Putamen (tissue), 1 donor: Measurements from ENCODE around the gene CELA3A.
"Not testable (repeated sequence)": the region's sequence is repeated elsewhere in the genome, so short reads cannot be mapped to it uniquely, and the experiment has no call there.

ENCODE experiments used
- DNase-seq: peaks from one replicate; pipeline ENCODE4 v3.0.0-alpha.2; 2016; ENCODE audit warnings: low spot score

CELA3A gene, protein sequence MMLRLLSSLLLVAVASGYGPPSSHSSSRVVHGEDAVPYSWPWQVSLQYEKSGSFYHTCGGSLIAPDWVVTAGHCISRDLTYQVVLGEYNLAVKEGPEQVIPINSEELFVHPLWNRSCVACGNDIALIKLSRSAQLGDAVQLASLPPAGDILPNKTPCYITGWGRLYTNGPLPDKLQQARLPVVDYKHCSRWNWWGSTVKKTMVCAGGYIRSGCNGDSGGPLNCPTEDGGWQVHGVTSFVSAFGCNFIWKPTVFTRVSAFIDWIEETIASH

DNA sequence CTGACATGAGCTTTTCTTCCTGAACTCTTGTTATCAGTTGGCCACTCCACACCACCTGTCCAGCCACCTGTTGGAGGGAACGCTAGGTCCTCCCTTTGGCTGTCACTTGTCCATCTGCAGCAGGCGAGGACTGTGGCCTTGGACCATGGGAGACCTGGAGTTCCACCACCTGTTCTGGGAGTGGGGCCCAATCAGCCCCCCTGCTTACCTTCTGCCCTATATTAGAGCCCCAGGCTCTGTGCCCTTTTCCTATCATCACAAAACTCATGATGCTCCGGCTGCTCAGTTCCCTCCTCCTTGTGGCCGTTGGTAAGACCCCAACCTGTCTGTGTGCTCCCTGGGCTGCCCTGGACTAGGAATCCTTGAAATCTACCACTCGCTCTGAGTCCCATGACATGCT, at the start of gene CELA3A:
CELA3A (plus strand) TSS at position 249 of the 400 bp plus-strand sequence; CDS start at position 267, 18 bp downstream.
- DNase-seq = no peak

DNA sequence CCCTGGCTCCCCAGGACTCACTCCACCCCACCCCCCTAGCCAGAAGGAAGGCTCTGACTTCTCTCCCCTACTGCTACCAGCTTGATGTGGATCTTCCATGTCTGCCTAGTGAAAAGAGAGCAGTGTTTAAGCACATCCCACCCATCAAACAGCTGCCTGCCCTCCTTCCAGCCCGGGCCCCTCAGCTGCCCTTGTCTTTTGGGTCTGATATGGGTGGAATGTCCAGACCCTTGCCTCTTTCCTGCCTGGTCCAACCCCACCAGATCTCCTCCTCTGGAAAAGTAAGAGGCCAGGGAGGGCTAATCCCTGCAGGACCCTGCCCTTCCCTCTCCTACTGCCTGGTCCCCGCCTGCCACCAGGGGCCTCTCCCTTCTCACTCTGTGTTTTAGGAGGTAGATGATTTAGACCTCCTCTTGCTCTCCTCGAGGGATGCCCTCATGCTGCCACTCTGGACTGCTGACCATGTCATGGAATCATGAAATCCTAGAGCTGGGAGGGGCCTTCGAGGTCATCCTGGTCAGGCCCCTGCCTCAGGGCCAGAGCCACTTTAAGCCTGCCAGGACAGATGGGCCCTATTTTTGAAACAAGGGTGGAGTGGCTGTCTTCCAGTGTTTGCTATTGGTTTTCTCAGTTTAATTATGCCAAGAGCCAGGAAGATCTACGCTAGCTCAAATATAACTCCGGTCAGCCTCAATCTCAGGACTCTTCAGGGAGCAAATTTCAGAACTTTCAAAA, 48.5 kb upstream of the CELA3A start:
- no peak for DNase-seq

DNA sequence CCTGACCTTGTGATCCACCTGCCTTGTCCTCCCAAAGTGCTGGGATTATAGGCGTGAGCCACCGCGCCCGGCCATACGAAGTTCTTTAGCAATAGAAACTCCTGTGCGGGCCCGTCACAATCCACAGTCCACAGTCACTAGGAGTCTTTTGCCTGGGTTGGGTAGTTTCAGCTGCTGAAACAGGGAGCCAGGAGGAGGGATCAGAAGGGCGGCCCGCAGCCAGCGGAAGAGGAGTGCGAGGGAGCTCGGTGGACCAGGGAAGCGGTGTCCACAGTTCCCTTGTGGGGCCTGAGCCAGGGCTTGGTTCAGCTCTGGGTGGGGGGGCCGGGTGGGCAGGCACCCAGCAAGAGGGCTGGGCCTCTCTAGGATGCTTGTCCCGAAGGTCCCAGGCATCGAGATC, 46.4 kb upstream of the CELA3A start:
- DNase-seq = no peak

DNA sequence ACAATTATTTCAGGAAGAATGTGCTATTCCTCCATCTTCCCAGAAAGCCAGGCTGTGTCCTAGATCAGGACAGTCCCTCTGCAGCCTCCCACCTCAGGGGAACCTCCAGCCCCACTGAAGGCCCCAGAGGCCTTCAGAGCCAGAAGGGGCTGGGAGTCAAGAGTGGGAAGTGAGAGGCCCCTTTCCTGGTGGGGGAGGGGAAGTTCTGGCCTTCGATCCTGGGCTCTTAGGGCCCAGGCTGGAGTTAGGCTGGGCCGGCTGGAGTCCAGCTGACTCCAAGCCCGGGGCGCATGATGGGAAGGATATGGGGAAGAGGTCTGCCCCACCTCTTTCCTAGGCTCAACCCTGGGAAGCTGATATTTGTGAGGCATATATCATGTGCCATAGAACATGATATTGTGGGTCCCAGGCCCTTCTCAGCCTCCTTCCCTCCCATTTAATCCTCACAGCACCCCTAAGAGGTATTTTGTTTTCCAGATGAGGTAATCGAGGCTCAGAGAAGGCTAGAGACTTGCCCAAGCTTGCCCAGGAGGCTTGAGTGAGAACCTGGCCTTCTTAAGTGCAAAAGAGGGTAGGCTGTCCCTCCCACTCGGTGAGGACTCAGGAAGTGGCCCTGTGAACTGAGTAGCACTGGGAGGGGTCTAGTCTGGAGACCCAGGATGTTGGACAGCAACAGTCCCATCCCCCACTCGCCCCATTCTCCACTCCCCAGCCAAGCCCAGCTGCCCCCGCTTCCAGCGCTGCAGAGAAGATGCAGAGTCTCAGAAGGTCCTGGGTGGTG, 45.8 kb upstream of the CELA3A start:
- no peak for DNase-seq

DNA sequence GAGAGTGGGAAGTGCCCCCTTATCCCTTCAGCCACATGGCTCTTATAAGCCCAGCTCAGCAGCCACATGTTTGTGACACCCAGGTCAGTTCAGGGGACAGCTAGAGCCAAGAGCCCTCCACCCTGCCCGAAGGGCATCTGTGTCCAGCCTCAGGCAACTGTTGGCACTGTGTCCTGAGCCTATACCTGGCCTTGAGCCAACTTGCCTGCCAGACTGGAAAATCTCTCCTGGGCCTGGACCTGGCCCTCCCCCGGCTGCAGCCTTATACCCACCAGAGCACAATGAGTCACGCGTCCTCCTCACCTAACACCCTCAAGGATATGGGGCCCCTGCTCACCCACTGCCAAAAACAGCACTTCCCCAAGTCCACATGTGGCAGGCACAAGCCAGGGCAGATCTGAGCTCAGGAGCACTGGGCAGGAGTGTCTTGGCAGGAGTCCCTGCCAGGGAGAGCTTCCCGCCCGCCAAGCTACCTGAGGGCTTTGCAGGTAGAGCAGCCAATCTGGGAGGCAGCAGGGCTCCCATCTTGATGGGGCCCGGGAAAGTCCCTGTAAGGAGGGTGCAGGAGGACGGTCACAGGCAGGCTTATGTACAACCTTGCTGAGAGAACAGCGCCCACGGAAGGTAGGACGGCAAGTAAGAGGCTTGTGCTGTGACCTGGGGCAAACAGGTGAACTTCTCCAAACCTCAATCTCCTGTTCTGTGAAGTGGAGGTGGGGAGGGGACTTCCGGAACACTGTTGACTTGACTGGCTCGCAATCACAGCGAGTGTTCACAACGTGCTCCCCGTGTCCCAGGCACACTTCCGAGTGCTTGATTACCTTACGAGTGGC, 44.5 kb upstream of the CELA3A start:
- DNase-seq = no peak

DNA sequence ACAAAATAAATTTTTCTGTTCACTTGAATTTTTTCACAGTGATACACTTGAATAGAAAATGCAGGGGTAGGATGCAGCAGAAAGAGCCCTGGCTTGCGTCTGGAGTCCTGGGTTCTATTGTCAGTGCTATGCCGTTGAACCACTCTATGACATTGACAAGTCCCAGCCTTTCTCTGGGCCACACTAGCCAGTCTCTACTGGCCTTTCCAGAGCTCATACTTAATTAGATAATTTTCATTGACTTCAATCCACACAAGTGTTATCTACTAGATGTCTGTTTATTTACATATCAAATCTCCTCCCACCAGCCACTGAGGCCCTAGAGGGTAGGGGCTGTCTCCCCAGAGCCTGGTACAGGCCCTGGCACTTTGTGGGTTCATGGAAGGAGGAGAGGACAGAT, 40.1 kb upstream of the CELA3A start:
- no peak for DNase-seq

DNA sequence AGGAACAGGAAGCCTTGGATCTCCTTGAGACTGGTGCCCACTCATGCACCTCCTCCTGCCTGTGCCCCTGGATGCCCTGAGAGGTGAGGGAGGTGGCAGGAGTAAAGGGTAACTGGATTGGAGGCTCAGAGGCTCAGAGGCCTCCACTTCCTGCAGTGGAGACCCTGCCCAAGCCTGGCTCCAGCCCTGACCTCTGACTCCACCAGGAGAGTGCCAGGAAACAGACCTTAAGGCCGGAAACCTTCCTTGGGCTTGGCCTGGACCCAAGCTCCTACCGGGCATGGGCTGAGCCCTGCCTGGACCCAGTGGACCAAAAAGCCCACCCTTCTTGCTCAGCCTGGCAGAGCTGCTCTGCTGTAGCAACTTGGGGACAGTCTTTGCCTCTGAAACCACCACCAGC, 39.7 kb upstream of the CELA3A start:
- no peak for DNase-seq

DNA sequence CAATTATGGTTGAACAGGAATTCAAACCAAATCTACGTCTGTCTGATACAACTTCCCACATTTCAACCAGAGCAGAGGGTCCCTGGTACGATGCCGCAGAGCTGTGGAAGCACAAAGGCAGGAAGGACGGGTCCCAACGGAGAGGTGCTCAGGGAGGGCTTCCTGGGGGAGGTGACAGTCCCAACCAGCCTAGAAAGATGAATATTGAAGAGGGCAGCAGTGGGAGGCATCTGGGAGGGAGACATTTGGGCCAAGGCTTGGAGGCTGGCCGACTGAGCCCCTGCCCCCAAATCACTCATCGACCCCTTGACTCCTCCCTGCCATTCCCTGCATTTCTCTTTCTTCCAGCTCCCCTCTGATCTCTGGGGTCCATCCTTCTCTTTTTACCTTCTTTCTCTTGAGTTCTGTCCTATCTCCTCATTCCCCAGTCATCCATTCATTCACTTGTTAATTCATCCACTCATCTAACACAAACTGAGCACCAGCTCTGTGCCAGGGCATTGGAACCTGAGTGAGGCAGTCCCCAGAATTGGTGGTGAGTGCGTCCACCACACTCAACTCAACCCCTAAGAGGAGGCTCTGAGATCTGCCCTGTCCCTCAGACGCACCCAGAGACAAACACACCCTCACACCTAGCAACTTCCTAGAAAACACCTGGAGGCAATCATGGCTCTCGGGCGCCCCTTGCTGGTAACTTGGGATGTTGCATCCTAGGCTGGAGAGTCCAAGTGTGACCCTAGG, 37.8 kb upstream of the CELA3A start:
- DNase-seq = peak; percentile 49

DNA sequence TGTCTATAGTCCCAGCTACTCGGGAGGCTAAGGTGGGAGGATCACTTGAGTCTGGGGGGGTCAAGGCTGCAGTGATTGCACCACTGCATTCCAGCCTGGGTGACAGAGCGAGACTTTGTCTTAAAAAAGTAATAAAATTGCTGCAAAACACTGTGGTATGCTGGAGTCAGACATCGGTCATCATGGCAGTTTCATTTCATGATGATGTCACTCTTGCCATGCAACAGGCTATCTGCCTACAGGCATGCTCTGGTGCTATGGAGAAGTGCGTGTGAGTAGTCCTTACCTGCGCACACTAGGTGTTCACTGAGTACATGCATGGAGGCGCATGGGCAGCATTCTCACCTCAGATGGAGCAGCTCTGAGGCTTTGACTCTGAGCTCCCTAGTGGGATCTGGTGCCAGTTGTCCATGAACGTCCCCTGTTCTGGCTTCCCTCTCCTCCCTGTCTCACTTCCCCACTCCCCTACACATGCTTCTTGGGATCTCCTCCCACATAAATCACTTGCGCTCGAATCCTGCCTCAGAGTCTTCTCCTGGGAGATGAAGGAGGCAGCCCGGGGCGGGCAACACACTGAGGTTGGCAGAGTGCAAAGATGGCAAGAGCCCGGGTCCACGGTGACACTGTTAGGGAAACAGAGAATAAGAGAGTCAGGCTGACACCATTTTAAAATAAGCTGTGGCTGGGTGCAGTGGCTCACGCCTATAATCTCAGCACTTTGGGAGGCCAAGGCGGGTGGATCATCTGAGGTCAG, 35.0 kb upstream of the CELA3A start:
- no peak for DNase-seq

DNA sequence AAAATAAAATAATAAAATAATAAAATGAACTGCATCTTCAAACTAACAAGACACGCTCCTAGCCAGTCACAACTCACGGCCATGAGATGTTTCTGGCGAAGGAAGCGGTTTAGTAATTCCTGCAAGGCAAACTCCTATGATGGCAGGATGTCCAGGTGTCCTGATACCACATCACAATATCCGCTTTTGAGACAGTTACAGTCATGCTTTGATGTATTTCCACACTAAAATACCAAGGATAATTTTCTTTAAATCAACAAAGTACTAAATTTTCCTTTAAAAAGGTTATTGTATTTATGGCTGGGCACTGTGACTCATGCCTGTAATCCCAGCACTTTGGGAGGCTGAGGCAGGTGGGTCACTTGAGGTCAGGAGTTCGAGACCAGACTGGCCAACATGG, 34.2 kb upstream of the CELA3A start:
- DNase-seq = not testable (repeated sequence)

DNA sequence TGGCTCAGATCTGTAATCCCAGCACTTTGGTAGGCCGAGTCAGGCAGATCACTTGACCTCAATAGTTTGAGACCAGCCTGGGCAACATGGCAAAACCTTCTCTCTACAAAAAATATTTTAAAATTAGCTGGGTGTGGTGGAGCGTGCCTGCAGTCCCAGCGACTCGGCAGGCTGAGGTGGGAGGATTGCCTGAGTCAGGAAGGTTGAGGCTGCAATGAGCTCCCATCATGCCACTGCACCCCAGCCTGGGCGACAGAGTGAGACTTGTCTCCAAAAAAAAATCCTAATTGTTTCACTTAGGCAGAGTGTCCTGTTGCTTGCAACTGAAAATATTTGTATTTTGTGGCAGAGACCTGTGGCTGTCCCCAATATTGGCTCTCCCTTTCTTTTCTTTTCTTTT, 32.4 kb upstream of the CELA3A start:
- peak; percentile 28 for DNase-seq

DNA sequence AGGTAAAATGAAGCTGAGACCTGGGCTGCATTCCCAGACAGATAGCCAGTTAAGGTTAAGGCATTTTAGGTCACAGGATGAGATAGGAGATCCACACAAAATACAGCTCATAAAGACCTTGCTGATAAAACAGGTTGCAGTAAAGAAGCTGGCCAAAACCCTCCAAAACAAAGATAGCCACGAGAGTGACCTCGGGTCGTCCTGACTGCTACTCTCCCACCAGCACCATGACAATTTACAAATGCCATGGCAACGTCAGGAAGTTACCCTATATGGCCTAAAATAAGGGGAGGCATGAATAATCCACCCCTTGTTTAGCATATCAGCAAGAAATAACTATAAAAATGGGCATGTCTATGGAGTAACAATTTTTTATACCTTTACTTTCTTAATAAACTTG, 30.9 kb upstream of the CELA3A start:
- DNase-seq = not testable (repeated sequence)

DNA sequence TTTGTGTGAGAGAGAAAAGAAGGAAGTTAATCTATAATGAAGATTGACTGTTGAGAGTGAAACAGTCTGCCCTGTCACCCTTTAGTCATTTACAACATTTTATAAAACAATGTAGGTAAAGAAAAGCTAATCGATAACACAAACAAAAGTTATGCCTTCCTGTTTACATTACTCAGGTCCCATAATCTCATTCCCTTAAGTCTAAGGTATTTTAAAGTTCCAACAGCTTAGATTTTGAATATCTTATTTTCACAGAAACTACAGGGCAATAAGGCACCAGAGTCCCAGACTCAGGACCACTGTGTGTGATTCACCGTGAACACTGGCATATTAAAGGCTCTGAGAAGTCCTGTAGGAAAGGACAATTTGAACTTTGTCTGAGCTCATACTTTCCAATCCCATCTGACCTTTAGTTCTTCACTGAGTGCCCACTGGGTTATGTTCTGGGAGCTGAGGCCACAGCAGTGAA, 28.4 kb upstream of the CELA3A start:
- DNase-seq = not testable (repeated sequence)

DNA sequence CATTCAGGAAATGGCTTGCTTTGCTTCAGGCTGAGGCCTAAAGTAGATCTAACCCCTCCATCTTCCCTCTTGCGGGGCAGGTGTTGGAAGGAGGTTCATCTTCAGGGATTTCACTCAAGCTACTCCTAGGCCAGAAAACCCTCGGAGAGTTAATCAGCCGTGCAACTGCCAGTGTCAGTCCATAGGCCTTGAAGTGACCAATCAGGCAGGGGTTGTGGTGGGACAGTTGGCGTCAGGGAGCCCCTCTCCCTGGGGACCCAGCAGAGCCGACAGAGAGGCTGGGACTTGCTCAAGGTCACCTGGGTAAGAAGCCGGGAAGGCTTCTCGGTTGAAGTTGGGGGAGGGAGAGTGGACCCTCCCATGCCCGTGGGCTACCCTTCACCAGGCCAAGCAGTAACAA, 27.5 kb upstream of the CELA3A start:
- DNase-seq = not testable (repeated sequence)

DNA sequence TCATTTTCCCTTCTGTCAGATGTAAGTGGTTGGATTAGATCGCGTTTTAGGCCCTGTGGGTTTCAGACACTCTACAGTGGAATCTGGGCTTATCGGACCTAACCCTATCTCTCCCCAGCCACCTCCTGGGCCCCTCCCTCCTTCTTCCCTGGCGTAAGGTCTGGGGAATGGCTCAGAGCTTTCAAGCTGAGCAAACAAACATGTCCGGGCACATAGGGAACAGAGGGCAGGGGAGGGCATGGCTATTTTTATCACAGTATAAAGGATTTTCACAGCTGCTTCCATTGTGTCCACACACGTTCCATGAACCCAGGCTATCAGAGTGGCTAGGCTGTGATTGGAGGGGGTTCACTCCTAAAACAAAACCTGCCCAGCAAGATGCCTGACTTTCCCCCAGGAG, 26.8 kb upstream of the CELA3A start:
- not testable (repeated sequence) for DNase-seq

DNA sequence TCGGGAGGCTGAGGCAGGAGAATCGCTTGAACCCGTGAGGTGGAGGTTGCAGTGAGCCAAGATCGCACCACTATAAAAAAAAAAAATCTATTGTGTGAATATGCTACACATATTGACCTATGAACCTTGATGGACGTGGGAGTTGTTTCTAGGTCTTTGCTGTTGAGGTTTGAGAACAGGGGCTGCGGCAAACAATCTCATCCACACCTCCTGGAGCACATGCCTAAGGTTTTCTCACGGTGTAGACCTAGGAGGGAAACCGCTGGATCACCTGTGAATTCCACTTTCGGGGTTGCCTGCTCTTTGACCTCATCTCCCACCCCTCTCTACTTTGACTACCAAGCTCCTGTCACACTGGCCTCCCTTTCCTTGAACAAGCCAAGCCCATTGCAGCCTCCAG, 26.2 kb upstream of the CELA3A start:
- not testable (repeated sequence) for DNase-seq

DNA sequence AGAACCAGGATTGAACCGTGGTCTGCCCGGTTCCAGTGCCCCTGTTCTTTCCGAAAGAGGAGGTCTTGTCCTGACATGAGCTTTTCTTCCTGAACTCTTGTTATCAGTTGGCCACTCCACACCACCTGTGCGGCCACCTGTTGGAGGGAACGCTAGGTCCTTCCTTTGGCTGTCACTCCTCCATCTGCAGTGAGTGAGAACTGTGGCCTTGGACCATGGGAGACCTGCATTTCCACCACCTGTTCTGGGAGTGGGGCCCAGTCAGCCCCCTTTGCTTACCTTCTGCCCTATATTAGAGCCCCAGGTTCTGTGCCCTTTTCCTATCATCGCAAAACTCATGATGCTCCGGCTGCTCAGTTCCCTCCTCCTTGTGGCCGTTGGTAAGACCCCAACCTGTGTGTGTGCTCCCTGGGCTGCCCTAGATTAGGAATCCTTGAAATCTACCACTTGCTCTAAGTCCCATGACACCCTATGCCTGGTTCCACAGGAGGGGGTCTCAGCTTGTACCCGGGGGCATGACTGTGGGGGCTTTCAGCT, 24.7 kb upstream of the CELA3A start, which contains the start of gene CELA3B:
CELA3B (plus strand) TSS at position 320 of the 537 bp plus-strand sequence; CDS start at position 338, 18 bp downstream.
- DNase-seq = not testable (repeated sequence)

DNA sequence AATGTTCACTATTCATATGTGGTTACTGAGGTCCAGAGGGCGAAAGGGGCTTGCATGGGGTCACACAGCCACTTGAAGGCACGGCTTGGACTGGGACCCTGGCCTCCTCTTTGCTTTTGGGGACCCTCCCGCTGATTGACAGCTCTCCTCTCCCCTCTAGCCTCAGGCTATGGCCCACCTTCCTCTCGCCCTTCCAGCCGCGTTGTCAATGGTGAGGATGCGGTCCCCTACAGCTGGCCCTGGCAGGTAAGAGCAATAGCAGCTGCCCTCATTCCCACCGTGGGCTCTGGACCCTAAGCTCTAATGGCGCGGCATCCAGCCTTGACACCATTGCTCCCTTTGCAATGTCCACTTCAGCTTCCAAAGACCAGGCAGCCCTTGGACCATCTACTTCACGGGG, 23.2 kb upstream of the CELA3A start:
- not testable (repeated sequence) for DNase-seq

DNA sequence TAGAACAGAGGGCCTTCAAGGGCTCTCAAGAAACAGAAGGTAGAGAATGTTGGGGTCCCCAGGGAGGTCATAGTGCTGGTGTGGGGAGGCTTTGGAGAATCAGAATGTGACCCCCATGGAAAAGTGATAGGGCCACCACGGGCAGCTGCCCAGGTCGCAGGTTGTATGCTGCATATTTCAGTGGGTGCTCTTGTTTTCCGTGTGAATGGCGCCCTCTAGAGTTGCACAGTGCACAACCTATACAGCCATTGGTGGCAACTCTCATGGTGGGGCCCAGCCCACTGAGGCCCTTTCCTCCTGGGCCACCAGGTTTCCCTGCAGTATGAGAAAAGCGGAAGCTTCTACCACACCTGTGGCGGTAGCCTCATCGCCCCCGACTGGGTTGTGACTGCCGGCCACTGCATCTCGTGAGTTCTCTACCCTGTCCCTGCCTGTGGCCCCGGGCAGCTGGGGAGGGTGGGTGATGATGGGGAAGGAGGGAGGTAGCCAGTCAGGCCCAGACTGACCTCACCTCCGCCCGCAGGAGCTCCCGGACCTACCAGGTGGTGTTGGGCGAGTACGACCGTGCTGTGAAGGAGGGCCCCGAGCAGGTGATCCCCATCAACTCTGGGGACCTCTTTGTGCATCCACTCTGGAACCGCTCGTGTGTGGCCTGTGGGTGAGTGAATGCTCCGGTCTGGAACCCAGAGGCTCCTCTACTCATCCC, 20.8 kb upstream of the CELA3A start:
- not testable (repeated sequence) for DNase-seq
